Fibroblast of skin of left quadriceps (primary cell): ENCODE measurements around the gene ONECUT3.

Experiments
- DNase-seq, 2 experiments: peaks; one replicate each; pipeline ENCODE4 v3.0.0-alpha.2; 2013; ENCODE audit warnings: low read depth in 2 of 2

Gene ONECUT3

GRCh38 chr19:1739960-1740629 lies 13.2 kb upstream of the ONECUT3 start:
- no peak for DNase-seq

DNA sequence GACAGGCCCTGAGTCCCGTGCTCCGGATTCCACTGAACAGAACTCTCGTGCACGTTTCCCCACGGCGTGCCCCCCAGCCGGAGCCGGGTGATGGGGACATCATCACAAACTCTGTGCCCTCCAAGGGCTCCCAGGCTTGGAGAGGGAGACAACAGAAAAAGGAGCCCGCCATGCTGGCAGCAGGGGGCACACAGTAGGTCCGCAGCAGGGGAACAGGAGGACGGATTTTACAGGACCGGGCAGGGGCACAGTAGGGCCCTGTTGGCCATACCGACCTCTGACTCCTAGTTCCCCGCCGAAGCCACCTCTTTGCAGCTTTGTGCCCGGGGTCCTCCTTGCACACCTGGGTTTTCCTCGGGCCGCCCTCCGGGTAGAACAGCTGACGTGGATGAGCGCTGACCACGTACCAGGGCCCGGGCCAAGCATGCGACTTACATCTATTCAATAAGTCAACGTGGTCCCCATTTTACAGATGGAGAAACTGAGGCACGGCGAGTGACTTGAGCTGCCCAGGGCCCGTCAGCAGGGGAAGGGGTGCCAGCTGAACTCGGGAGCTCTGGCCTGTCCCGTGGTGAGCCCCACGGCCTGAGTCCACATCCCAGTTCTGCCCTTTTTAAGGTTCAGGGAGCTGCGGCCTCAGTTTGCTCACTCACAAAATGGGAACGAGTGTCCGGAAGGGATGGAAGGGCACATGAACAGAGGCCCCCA lies 10.2 kb upstream of the ONECUT3 start:
- no peak for DNase-seq

- no peak for DNase-seq
Observed at GRCh38 chr19:1744133-1744665, 9.1 kb upstream of the ONECUT3 start.

GRCh38 chr19:1744822-1745563 lies 8.3 kb upstream of the ONECUT3 start:
- DNase-seq: no peak

DNA sequence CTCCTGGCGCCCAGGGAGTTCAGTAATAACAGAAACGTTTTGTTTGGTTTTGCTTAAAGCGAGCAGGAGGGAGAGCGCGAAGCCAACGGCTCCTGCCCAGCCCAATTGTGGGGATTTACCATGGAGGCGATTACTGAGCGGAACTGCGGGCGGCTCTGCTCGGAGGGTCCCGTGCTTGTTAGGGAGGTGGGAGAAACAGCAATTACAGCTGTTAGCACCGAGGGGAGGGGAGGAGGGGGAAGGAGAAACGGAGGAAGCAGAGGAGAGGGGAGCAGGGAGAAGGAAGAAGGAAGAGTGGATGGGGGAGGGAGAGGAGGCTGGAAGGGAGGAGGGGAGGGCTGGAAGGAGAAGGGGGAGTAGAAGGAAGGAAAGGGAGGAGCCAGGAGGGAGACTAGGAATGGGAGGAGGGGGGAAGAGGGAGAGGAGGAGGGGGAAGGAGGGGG lies 7.7 kb upstream of the ONECUT3 start:
- no peak for DNase-seq

- no peak for DNase-seq
Observed at GRCh38 chr19:1746401-1747284, 6.7 kb upstream of the ONECUT3 start.

DNA sequence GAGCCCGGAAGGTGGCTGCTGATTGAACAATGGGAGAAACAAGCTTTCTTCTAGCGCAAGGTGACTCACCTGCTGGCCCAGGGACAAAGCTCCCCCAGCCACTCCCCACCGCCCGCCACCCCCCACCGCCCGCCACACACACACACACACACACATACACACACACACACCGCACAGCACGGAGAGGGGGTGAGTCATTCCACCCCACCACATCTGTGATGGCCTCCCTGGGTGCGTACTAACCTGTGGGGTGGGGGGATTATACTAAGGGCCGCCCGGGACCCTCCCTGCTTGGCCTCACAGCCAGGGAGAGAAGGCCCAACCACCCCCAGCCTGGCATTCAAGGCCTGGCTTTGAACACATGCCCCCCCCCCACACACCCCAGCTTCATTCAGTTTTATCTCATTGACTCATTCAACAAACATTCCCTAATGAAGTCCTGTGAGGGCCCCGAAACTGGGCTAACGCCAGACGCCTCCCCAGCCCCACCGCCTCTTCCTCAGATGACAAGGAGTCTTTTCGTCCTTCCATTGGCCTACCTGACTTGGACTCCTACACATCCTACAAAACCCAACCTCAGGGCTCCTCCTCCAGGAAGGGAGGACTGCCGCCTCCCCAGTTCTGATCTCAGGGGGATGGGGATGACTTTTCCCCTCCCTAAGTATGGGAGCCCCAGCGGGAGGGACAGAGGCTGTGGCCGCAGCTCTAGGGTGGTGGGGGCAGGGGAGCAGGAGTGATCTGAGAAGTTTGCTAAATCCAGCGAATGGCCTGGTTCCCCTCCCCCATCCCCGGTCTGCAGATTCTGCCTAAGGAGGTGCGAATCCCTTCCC lies 5.8 kb upstream of the ONECUT3 start:
- peak; percentile 57 for DNase-seq

DNA sequence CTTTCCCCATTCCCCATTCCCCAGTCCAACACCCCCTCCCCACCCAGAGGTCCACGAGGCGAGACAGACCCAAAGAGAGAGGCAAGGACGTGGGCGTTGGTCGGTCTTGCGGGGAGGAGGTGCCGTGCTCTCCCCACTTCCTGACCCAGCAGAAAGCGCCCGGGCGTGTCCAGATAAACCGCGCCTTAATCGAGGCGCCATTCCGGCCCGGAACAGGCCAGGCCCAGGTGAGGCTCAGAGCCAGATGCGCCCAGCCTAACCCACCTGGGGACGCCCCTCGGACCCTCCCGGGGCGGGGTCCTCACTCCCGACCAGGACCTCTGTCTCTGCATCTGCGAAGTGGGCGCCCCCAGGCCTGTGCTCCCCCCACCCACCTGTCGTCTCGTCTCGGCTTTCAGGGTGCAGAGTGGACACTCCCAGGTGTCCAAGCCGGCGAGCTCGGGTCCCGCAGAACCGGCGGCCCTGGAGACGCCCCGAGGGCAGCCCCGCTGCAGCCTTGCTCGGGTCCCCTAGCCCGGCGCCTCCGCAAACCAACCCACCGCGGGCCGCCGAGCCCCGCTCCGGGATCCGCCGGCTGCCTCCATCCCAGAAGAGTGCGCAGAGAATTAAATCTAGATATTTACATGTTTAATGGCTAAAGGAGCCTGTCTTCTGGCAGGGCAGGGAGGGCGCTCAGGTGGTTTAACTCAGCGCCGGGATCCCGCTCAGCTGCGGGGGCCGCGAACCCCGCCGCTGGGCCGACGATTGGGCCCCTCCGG lies 5.0 kb upstream of the ONECUT3 start:
- DNase-seq: no peak

DNA sequence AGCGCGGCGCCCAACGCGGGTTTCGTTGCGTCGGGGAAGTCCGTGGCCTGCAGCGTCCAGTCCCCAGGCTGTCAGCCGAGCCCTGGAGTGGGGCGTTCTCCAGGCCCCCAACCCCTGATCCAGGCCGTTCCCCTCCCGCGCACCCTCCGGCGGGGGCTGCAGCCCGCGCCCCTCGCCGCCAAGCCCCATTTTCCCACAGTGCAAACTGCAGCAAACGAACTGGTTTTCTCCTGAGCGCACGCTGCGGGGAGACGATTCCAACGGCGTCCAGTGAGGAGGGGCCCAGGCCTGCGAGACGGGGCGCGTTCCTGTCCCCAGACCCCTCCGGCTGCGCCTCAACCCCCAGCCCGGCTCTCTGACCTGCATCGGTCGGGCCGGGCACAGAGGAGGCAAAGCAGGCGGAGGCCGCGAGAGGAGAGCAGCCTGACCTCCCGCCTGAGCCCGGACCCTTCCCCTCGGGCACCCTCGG lies 4.4 kb upstream of the ONECUT3 start:
- no peak for DNase-seq

- no peak for DNase-seq
Observed at GRCh38 chr19:1749373-1750342, 3.6 kb upstream of the ONECUT3 start.

GRCh38 chr19:1750343-1751021 lies 2.8 kb upstream of the ONECUT3 start:
- DNase-seq: no peak

DNA sequence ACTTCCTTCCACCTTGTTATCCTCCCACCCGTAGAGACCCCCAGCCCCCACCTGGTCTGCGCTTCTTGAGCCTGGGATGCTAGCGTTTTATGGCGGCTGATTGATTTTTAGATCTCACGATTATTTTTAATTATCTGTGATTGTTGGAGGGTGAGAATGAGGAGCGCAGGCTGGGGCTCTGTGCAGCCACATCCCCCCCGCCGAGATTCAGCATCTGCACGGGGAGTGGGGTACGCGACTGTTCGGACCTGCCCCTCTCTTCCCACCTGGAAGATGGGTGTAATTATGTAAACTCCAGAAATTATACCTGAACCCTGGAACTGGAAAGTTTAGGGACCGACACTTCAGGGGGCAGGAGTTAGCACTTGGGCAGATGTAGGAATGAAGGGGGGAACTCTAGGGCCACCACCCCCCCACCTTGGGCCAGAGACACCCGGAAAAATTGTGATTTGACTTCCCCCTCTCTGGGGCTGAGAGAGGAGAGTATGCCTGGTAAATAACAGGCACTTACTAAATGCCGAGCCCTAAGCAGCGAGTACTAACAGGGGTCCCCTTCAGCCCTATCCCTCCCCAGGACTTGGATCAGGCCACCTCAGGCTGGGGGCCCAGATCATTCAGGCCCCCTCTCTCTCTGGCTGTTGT lies 1.8 kb upstream of the ONECUT3 start:
- DNase-seq: no peak

DNA sequence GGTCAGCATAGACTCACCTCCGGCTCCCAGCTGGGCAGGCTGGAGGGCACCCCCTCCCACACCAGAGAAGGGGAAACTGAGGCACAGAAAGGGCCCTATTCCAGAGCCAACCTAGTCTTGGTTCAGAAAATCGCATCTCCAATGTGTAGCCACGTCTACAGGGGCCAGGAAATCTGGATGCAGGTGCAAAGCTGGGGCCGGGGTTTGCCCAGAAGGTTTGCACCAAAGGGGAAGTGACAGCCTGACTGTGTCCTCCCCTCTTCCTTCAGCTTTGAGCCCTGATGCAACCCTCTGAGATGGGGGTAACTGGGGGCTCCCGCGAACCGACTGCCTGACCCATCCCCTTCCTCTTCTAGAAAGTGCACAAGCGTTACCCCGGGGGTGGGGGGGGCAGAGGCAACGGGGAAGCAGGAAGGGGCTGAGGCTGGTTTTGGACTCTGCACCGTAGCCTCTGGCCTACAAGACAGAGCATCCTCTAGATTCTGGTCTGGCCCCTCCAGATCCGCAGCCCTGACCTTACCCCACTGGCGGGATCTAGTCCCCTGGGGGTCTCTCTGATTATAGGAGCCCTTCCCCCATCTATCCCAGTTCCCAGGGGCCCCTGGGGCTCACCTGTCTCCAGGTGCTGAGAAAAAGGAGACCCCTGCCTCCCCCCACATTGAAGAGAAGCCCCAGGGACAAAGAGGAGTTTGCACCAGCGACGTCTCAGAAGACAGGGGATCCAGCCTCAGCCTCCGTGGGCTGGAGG lies 1.1 kb upstream of the ONECUT3 start:
- no peak for DNase-seq

DNA sequence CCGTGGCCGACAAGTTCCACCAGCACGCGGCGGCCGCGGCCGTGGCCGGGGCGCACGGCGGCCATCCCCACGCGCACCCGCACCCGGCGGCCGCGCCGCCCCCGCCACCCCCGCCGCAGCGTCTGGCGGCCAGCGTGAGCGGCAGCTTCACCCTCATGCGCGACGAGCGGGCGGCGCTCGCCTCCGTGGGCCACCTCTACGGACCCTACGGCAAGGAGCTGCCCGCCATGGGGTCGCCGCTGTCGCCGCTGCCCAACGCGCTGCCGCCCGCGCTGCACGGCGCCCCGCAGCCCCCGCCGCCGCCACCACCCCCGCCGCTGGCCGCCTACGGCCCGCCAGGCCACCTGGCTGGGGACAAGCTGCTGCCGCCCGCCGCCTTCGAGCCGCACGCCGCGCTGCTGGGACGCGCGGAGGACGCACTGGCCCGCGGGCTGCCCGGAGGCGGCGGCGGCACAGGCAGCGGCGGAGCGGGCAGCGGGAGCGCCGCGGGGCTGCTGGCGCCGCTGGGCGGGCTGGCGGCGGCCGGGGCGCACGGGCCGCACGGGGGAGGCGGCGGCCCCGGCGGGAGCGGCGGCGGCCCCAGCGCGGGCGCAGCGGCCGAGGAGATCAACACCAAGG lies 821 bp downstream of the ONECUT3 start:
- no peak for DNase-seq

DNA sequence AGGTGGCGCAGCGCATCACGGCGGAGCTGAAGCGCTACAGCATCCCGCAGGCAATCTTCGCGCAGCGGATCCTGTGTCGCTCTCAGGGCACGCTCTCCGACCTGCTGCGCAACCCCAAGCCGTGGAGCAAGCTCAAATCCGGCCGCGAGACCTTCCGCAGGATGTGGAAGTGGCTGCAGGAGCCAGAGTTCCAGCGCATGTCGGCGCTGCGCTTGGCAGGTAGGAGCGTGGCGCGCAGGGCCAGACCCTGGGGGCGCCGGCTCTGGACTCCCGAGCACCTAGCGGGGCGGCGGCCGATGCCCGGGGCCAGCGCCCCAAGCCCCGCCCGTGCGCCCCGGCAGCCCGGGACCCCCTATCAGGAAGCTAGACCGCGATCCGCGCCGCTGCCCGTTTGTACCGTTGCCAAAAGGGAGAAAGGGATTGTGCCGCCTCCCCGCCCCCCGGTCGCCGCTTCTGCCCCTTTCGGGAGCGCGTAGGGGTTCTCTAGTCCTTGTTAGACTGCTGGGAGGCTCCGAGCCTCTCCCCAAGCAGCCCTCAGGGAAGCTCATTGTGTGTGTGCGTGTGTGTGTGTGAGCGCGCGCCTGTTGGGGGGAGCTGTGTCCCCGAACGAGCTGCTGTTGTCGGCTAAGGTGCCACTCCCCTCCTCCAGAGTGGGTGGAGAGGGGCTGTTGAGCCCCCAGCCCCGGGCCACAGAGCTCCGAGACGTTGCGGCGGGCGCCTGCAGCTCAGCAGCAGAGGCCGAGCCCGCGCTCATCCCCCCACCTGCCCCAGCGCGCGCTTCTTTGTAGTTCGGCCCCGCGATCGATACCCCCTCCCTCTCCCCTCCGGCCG lies 1.5 kb downstream of the ONECUT3 start:
- no peak for DNase-seq
